Measurements from ENCODE around the gene BMAL1. TPM values are rescaled to one million over a fixed set of nuclear protein-coding genes. Genes with fewer than 3 reads are reported as not detected.

BMAL1 gene
- total RNA-seq (10 to 100 TPM; 67.9 to 99.2 (median 72.1) TPM), total RNA-seq (12.2 to 113 (median 79.6) reads per million in 29 experiments)
- 59.3 TPM for total RNA-seq (2013)

- peak within 1 kb of the TSS; percentile 98 to 100 (median 99) for H3K4me3 Mint-ChIP-seq
- H3K27ac ChIP-seq (ENCODE audit: low read length), result peak within 1 kb of the TSS; percentile 81
- H3K4me1 ChIP-seq (ENCODE audit: control insufficient read depth in 1 of 2, extremely low read depth in 1 of 2, insufficient read depth in 2 of 2, low read length in 2 of 2), result peaks cover 8 to 42% of the 10 kb centered on the region in 2 experiments
- peaks cover 0 to 5% of the 10 kb centered on the region in 2 donors for H3K36me3 ChIP-seq (ENCODE audit: control insufficient read depth in 2 of 2, extremely low read depth in 1 of 2, insufficient read depth in 1 of 2, low read length in 1 of 2)
- POLR2A ChIA-PET, result interaction anchor here in 1 of 2 donors (0.6 kb wide), 1 partner anchor 52 kb away, joined by 3 read pairs; no protein-coding TSS in a partner anchor
- DNase-seq, result peak; percentile 9 to 66 (median 39)
- no peaks in the 10 kb centered on the region for H3K27me3 Mint-ChIP-seq
- H3K27me3 ChIP-seq (replicated peaks in 1 of 2; ENCODE audit: control insufficient read depth in 2 of 2, extremely low read depth in 1 of 2, insufficient read depth in 2 of 2, low read length in 1 of 2), result no peaks in the 10 kb centered on the region
- H3K4me1 Mint-ChIP-seq, result peaks cover 51 to 56% (median 52%) of the 10 kb centered on the region in 3 donors
- no peaks in the 10 kb centered on the region for H3K9me3 ChIP-seq
- under 1% methylated on average over 87 of the region's 95 CpGs for WGBS (ENCODE audit: insufficient coverage)
- H3K27ac Mint-ChIP-seq, result peak within 1 kb of the TSS; percentile 94 to 96
- peak within 1 kb of the TSS; percentile 94 to 98 for H3K4me3 ChIP-seq (ENCODE audit: control insufficient read depth in 1 of 2, extremely low read depth in 1 of 2, low read length in 1 of 2)
- H3K9me3 Mint-ChIP-seq, result no peaks in the 10 kb centered on the region
- H3K36me3 Mint-ChIP-seq, result peaks cover 4% of the 10 kb centered on the region
- ATAC-seq (replicated peaks in 1 of 4), result peak; percentile 16 to 36 (median 32)
- CTCF ChIA-PET, result interaction anchor here (1.0 to 1.1 kb wide), 2 partner anchors 57 to 58 kb away, joined by 3 read pairs; no protein-coding TSS in a partner anchor
Measured at GRCh38 chr11:13277768-13278608, at the start of gene BMAL1. TSS of gene BMAL1 (plus strand) at chr11:13277790. CDS start at chr11:13354309, 76,519 bp downstream.

DNA sequence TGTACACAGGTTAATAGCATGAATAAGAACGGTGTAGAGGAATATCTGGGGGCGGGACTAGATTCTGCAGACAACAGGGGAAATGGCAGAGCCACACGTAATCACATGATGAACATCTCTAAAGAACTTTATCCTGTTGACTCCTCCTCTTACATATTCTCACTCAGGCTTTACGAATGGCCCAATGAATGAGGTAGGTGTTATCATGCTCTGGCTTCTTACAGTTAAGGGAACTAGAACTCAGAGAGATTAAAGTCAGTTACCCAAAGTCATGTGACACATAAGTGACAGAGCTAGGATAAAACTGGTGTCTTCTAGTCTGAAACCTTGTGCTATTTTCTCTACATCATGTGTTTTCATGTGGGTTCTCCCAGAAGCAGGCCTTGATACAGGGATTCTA, 49.0 kb upstream of the BMAL1 start:
- peak in 2 of 4 experiments; percentile 29 to 54 for ATAC-seq (replicated peaks in 1 of 4)

DNA sequence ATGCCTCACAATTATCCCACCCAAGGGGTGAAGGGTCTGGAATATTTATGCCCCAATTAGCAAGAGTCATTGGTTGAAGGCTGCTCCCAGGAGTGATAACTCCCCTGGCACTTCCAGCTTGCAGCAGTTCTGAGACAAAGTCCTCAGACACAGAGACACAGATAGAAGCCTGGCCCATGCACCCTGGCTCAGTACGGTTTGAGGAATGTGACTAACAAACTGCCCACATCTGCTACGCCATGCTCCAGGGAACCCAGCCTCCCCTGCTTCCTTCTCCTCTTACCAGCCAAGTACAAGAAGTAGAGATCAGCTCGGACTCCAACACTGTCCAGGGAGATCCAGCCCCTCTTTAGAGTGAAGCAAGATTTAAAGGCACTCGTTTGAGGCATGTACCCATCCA, 48.5 kb upstream of the BMAL1 start:
- Mint-ChIP-seq H3K9me3 (no peaks in the 10 kb centered on the region), H3K36me3 (no peaks in the 10 kb centered on the region), H3K27me3 (peaks cover 0 to 3% of the 10 kb centered on the region in 2 donors), H3K4me1 (peaks cover 6 to 11% (median 9%) of the 10 kb centered on the region in 3 donors), H3K4me3 (no peak overlapping the region), H3K27ac (no peak overlapping the region)
- no peak for DNase-seq
- POLR2A ChIA-PET, result interaction anchor here in 1 of 2 donors (0.6 kb wide), 1 partner anchor 67 kb away, joined by 3 read pairs; no protein-coding TSS in a partner anchor
- Histone ChIP-seq H3K9me3 (no peaks in the 10 kb centered on the region), H3K27me3 (replicated peaks in 1 of 2; ENCODE audit: control insufficient read depth in 2 of 2, extremely low read depth in 1 of 2, insufficient read depth in 2 of 2, low read length in 1 of 2) (no peaks in the 10 kb centered on the region), H3K4me3 (ENCODE audit: control insufficient read depth in 1 of 2, extremely low read depth in 1 of 2, low read length in 1 of 2) (no peak overlapping the region), H3K4me1 (ENCODE audit: control insufficient read depth in 1 of 2, extremely low read depth in 1 of 2, insufficient read depth in 2 of 2, low read length in 2 of 2) (no peaks in the 10 kb centered on the region), H3K27ac (ENCODE audit: low read length) (no peak overlapping the region), H3K36me3 (ENCODE audit: control insufficient read depth in 2 of 2, extremely low read depth in 1 of 2, insufficient read depth in 1 of 2, low read length in 1 of 2) (no peaks in the 10 kb centered on the region)
- CTCF ChIA-PET, result no interaction called here
- no peak for ATAC-seq (replicated peaks in 1 of 4)
- 75% methylated on average over 3 of the region's 4 CpGs for WGBS (ENCODE audit: insufficient coverage)

More for the DNA sequence above, 49.0 kb upstream of the BMAL1 start:
- H3K4me3 ChIP-seq (ENCODE audit: control insufficient read depth in 1 of 2, extremely low read depth in 1 of 2, low read length in 1 of 2), result no peak overlapping the region
- POLR2A ChIA-PET, result no interaction called here
- H3K36me3 ChIP-seq (ENCODE audit: control insufficient read depth in 2 of 2, extremely low read depth in 1 of 2, insufficient read depth in 1 of 2, low read length in 1 of 2), result no peaks in the 10 kb centered on the region
- Mint-ChIP-seq H3K27me3 (no peaks in the 10 kb centered on the region), H3K9me3 (no peaks in the 10 kb centered on the region), H3K36me3 (no peaks in the 10 kb centered on the region), H3K4me3 (no peak overlapping the region), H3K27ac (no peak overlapping the region), H3K4me1 (peaks cover 6 to 11% (median 9%) of the 10 kb centered on the region in 3 donors)
- H3K9me3 ChIP-seq, result no peaks in the 10 kb centered on the region
- no peak overlapping the region for H3K27ac ChIP-seq (ENCODE audit: low read length)
- DNase-seq, result no peak
- H3K4me1 ChIP-seq (ENCODE audit: control insufficient read depth in 1 of 2, extremely low read depth in 1 of 2, insufficient read depth in 2 of 2, low read length in 2 of 2), result no peaks in the 10 kb centered on the region
- CTCF ChIA-PET, result no interaction called here
- no CpG with 5 or more reads among the region's 4 CpGs for WGBS (ENCODE audit: insufficient coverage)
- H3K27me3 ChIP-seq (replicated peaks in 1 of 2; ENCODE audit: control insufficient read depth in 2 of 2, extremely low read depth in 1 of 2, insufficient read depth in 2 of 2, low read length in 1 of 2), result no peaks in the 10 kb centered on the region

- H3K27ac ChIP-seq (ENCODE audit: low read length), result no peak overlapping the region
- ChIA-PET CTCF (interaction anchor here (0.7 kb wide), 2 partner anchors 24 to 28 kb away, joined by 3 to 4 read pairs; no protein-coding TSS in a partner anchor), POLR2A (interaction anchor here in 1 of 2 donors (0.6 kb wide), 1 partner anchor 67 kb away, joined by 3 read pairs; no protein-coding TSS in a partner anchor)
- no peaks in the 10 kb centered on the region for H3K27me3 ChIP-seq (replicated peaks in 1 of 2; ENCODE audit: control insufficient read depth in 2 of 2, extremely low read depth in 1 of 2, insufficient read depth in 2 of 2, low read length in 1 of 2)
- WGBS (ENCODE audit: insufficient coverage), result no CpG with 5 or more reads among the region's 2 CpGs
- no peaks in the 10 kb centered on the region for H3K36me3 ChIP-seq (ENCODE audit: control insufficient read depth in 2 of 2, extremely low read depth in 1 of 2, insufficient read depth in 1 of 2, low read length in 1 of 2)
- DNase-seq (no peak), ATAC-seq (replicated peaks in 1 of 4) (no peak)
- Mint-ChIP-seq H3K27ac (no peak overlapping the region), H3K27me3 (peaks cover 0 to 4% of the 10 kb centered on the region in 2 donors), H3K36me3 (no peaks in the 10 kb centered on the region), H3K4me3 (no peak overlapping the region), H3K4me1 (peaks cover 6 to 11% (median 9%) of the 10 kb centered on the region in 3 donors), H3K9me3 (no peaks in the 10 kb centered on the region)
- no peak overlapping the region for H3K4me3 ChIP-seq (ENCODE audit: control insufficient read depth in 1 of 2, extremely low read depth in 1 of 2, low read length in 1 of 2)
- H3K4me1 ChIP-seq (ENCODE audit: control insufficient read depth in 1 of 2, extremely low read depth in 1 of 2, insufficient read depth in 2 of 2, low read length in 2 of 2), result no peaks in the 10 kb centered on the region
- H3K9me3 ChIP-seq, result no peaks in the 10 kb centered on the region
Measured at GRCh38 chr11:13229711-13230318, 47.8 kb upstream of the BMAL1 start.

DNA sequence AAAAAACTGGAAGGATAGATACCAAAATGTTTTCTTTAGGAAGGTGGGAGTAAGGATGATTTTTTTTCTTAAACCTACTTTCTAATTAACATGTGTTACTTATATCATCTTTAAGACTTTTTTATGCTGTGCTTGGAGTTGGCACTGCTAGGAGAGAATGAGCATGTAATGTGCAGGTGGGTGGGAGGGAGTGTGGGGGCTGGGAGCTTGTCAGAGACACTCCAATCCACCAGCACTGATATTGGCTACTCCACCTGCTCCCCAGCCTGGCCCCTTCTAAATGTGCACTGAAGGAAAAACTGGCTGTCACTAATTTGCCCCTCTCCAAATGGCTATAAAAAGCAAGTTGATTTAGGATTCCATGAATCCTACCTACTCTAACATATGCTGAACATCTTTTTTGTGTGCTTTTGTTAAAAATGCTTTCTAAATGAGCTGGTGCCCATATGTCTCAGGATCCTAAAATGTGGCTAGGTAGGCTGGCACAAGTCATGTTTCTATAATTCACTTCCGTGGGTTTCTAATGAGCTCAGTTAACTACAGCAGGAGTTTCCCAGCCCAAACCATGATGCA, 44.3 kb upstream of the BMAL1 start:
- ChIA-PET POLR2A (no interaction called here), CTCF (interaction anchor here in 1 of 2 donors (0.6 to 0.7 kb wide), 2 partner anchors 12 to 102 kb away, joined by 3 to 6 read pairs; no protein-coding TSS in a partner anchor)
- Histone ChIP-seq H3K4me1 (ENCODE audit: control insufficient read depth in 1 of 2, extremely low read depth in 1 of 2, insufficient read depth in 2 of 2, low read length in 2 of 2) (no peaks in the 10 kb centered on the region), H3K9me3 (no peaks in the 10 kb centered on the region), H3K27me3 (replicated peaks in 1 of 2; ENCODE audit: control insufficient read depth in 2 of 2, extremely low read depth in 1 of 2, insufficient read depth in 2 of 2, low read length in 1 of 2) (peaks cover 0 to under 1% of the 10 kb centered on the region in 2 experiments), H3K27ac (ENCODE audit: low read length) (no peak overlapping the region), H3K36me3 (ENCODE audit: control insufficient read depth in 2 of 2, extremely low read depth in 1 of 2, insufficient read depth in 1 of 2, low read length in 1 of 2) (no peaks in the 10 kb centered on the region), H3K4me3 (ENCODE audit: control insufficient read depth in 1 of 2, extremely low read depth in 1 of 2, low read length in 1 of 2) (no peak overlapping the region)
- H3K9me3 Mint-ChIP-seq, result peaks cover 0 to 6% (median 0%) of the 10 kb centered on the region in 3 donors
- H3K27me3 Mint-ChIP-seq, result peaks cover 0 to 8% of the 10 kb centered on the region in 2 donors
- ATAC-seq (replicated peaks in 1 of 4) (no peak), DNase-seq (no peak)
- no CpG with 5 or more reads among the region's 1 CpG for WGBS (ENCODE audit: insufficient coverage)
- H3K27ac Mint-ChIP-seq, result no peak overlapping the region
- H3K36me3 Mint-ChIP-seq, result no peaks in the 10 kb centered on the region
- H3K4me3 Mint-ChIP-seq, result no peak overlapping the region
- H3K4me1 Mint-ChIP-seq, result peaks cover 6 to 9% (median 6%) of the 10 kb centered on the region in 3 donors

DNA sequence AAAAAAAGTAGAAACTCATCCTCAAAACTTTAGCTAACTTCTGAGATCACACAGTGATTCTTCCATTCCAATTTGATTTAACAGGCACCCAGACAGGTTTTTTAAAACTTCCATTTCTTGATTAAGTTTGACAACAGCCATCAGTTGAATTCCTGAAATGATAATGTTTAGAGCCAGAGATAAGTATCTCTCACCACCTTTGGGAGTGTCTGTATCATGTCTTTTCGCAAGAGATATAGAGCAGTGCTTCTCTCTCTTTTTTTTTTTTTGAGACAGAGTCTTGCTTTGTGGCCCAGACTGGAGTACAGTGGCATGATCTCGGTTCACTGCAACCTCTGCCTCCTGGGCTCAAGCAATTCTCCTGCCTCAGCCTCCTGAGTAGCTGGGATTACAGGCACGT, 41.7 kb upstream of the BMAL1 start:
- Mint-ChIP-seq H3K9me3 (peaks cover 0 to 6% (median 0%) of the 10 kb centered on the region in 3 donors), H3K4me3 (no peak overlapping the region), H3K36me3 (no peaks in the 10 kb centered on the region), H3K27ac (no peak overlapping the region), H3K27me3 (peaks cover 0 to 13% of the 10 kb centered on the region in 2 donors), H3K4me1 (peaks cover 0 to 4% (median 3%) of the 10 kb centered on the region in 3 donors)
- H3K4me1 ChIP-seq (ENCODE audit: control insufficient read depth in 1 of 2, extremely low read depth in 1 of 2, insufficient read depth in 2 of 2, low read length in 2 of 2), result no peaks in the 10 kb centered on the region
- 100% methylated on average over 2 of the region's 3 CpGs for WGBS (ENCODE audit: insufficient coverage)
- H3K9me3 ChIP-seq, result no peaks in the 10 kb centered on the region
- no peak overlapping the region for H3K4me3 ChIP-seq (ENCODE audit: control insufficient read depth in 1 of 2, extremely low read depth in 1 of 2, low read length in 1 of 2)
- peaks cover 0 to 5% of the 10 kb centered on the region in 2 experiments for H3K27me3 ChIP-seq (replicated peaks in 1 of 2; ENCODE audit: control insufficient read depth in 2 of 2, extremely low read depth in 1 of 2, insufficient read depth in 2 of 2, low read length in 1 of 2)
- DNase-seq (no peak), ATAC-seq (replicated peaks in 1 of 4) (no peak)
- ChIA-PET CTCF (interaction anchor here (0.6 to 0.9 kb wide), 3 partner anchors 15 to 100 kb away, joined by 3 to 6 read pairs (median 3); no protein-coding TSS in a partner anchor), POLR2A (no interaction called here)
- H3K36me3 ChIP-seq (ENCODE audit: control insufficient read depth in 2 of 2, extremely low read depth in 1 of 2, insufficient read depth in 1 of 2, low read length in 1 of 2), result no peaks in the 10 kb centered on the region
- no peak overlapping the region for H3K27ac ChIP-seq (ENCODE audit: low read length)
